Cardiac muscle cell (in vitro differentiated cells and primary cell): ENCODE results near the gene NFATC1. TPM values are rescaled to one million over a fixed set of nuclear protein-coding genes. Genes with fewer than 3 reads are reported as not detected.

ENCODE experiments used
- DNase-seq, 2 donors: peaks; one replicate each; pipeline versions ENCODE4 v3.0.0 to v3.0.0-alpha.2; 2010 to 2017; ENCODE audit warnings: low read depth in 1 of 2, low spot score in 1 of 2
- H3K27ac ChIP-seq: fragments of 200-600 bp; sonication (generic); 2 replicates; pipeline ENCODE4 v1.5.1; 2016
- H3K27me3 ChIP-seq: fragments of 200-600 bp; sonication (generic); 2 replicates; pipeline ENCODE4 v1.6.0; 2016; ENCODE audit warnings: control low read depth
- H3K36me3 ChIP-seq: fragments of 200-600 bp; sonication (generic); 2 replicates; pipeline ENCODE4 v1.5.1; 2016; ENCODE audit warnings: control low read depth
- H3K4me1 ChIP-seq: fragments of 200-600 bp; sonication (generic); 2 replicates; pipeline ENCODE4 v1.8.1; 2017; ENCODE audit warnings: low read depth, mild to moderate bottlenecking, mixed run types
- H3K4me3 ChIP-seq: fragments of 200-600 bp; sonication (generic); 2 replicates; pipeline ENCODE4 v1.5.1; 2016; ENCODE audit warnings: mild to moderate bottlenecking
- H3K9me3 ChIP-seq: fragments of 200-600 bp; sonication (generic); 2 replicates; pipeline ENCODE4 v1.5.1; 2017; ENCODE audit warnings: low read depth, mild to moderate bottlenecking, control low read depth
- polyA plus RNA-seq: library from polyadenylated mRNA; unstranded; fragments of >200 nt; fragmentation: Nextera tagmentation; extraction: Ambion mirVana; gene quantifications from 2 replicates; pipeline ENCODE4 v1.2.1, GENCODE V29; 2016
- total RNA-seq: library from RNA; depleted of rRNA; stranded (reverse); fragments of >200 nt; gene quantifications from 2 replicates; pipeline ENCODE4 v1.2.3, GENCODE V29; 2016
- TF ChIP-seq, protein P1 (sequence below): IDR thresholded peaks from 2 replicates; pipeline ENCODE4 v1.5.1; 2012; ENCODE audit warnings: low read depth, mild to moderate bottlenecking, low read length

The NFATC1 gene
- total and polyA plus RNA-seq, 2 experiments from 2014 or later = 10.8 to 11.7 TPM

DNA sequence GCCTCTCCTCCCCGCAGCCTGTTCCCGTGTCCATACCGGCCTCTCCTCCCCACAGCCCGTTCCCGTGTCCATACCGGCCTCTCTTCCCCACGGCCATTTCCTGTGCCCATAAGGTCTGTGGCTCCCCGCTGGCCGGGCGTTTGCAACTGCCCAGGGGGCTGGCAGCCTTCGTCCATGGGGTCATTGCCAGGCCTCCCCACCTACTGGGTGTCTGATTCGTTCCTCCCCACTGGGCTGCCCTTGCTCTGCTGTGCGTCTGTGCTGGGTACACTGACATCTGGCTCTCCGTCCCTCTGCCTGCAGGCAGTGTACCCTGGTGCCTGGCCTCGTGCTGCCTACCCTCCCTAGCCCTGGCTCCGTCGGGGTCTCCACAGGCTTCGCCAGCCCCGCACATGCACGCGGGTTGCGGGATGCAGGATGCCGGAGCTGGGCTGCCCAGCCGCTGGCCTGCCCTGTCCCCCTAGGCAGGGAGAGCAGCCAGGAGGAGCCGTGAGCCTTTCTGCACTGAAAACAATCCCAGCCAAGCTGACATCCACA lies 67.8 kb downstream of the NFATC1 start:
- TF ChIP-seq, protein P1, sequence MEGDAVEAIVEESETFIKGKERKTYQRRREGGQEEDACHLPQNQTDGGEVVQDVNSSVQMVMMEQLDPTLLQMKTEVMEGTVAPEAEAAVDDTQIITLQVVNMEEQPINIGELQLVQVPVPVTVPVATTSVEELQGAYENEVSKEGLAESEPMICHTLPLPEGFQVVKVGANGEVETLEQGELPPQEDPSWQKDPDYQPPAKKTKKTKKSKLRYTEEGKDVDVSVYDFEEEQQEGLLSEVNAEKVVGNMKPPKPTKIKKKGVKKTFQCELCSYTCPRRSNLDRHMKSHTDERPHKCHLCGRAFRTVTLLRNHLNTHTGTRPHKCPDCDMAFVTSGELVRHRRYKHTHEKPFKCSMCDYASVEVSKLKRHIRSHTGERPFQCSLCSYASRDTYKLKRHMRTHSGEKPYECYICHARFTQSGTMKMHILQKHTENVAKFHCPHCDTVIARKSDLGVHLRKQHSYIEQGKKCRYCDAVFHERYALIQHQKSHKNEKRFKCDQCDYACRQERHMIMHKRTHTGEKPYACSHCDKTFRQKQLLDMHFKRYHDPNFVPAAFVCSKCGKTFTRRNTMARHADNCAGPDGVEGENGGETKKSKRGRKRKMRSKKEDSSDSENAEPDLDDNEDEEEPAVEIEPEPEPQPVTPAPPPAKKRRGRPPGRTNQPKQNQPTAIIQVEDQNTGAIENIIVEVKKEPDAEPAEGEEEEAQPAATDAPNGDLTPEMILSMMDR = no peak
- DNase-seq = no peak
- peaks cover 18% of the 10 kb centered on the region for H3K4me1 ChIP-seq
- H3K36me3 ChIP-seq = no peaks in the 10 kb centered on the region
- no peak overlapping the region for H3K4me3 ChIP-seq
- H3K27ac ChIP-seq = no peak overlapping the region
- H3K9me3 ChIP-seq = no peaks in the 10 kb centered on the region
- no peaks in the 10 kb centered on the region for H3K27me3 ChIP-seq

DNA sequence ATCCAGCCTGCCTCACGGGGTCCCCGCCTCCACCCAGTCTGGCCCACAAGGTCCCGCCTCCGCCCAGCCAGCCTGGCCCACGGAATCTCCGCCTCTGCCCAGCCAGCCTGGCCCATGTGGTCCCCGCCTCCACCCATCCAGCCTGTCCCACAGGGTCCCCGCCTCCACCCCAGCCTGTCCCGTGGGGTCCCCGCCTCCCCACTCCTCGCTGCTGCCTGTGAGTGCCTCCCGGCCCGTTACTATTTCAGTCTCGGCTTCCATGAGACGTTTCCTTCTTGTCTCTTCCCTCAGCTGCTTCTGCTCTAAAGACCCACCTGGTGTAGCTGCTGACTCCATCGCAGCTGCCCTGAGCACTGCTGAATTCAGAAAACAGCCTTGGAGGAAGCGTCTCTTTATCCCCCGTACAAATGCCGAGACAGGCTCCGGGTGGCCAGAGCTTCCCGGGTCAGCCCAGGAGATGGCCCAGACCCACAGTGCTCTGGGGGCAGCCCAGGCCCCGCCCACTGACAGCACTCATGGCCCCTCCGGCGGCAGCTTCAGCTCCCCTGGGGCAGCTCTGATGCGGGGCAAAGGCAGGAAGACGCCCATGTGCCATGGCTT lies 69.8 kb downstream of the NFATC1 start:
- H3K27ac ChIP-seq = peak overlapping the region; percentile 78
- H3K27me3 ChIP-seq = no peaks in the 10 kb centered on the region
- no peak overlapping the region for H3K4me3 ChIP-seq
- TF ChIP-seq, protein P1 = no peak
- no peaks in the 10 kb centered on the region for H3K9me3 ChIP-seq
- peaks cover 12% of the 10 kb centered on the region for H3K4me1 ChIP-seq
- DNase-seq = peak in 1 of 2 donors; percentile 65
- no peaks in the 10 kb centered on the region for H3K36me3 ChIP-seq

DNA sequence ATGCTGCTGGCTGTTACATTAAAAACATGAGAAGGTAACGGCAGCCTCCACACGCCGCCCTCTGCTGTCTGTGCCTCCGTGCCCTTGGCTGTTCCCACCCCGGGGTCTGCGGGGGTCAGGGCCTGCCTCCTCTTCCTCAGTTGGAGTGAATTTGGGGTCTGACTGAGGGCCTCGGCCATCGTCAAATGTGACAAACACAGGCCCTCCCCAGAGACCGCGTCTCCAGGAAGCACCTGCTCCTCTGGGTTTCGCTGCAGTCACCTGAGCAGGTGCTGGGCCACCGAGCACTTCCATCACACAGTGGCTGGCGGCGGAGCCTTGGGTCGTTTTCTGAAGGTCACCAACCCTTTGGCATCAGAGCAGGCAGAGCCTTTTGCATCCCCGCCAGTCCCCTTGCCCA lies 70.9 kb downstream of the NFATC1 start:
- Histone ChIP-seq H3K9me3 (no peaks in the 10 kb centered on the region), H3K27me3 (no peaks in the 10 kb centered on the region), H3K4me1 (peaks cover 12% of the 10 kb centered on the region), H3K36me3 (no peaks in the 10 kb centered on the region), H3K4me3 (no peak overlapping the region), H3K27ac (no peak overlapping the region)
- no peak for DNase-seq
- TF ChIP-seq, protein P1 = no peak

DNA sequence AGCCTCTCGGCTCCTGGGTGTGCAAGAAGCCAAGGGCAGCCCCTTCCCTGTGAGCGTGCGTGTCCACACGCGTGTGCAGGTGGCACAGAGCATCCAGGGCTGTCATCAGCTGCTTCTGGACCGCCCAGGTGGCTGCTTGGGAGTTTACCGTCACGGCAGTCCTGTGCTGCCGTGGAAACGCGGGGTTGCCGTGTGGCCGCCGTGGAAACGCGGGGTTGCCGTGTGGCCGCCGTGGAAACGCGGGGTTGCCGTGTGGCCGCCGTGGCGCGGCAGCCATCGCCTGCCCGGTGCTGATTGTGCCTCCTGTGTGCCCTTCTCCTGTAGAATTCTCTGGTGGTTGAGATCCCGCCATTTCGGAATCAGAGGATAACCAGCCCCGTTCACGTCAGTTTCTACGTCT lies 71.4 kb downstream of the NFATC1 start:
- TF ChIP-seq, protein P1 = no peak
- Histone ChIP-seq H3K4me1 (peaks cover 12% of the 10 kb centered on the region), H3K27ac (no peak overlapping the region), H3K36me3 (no peaks in the 10 kb centered on the region), H3K9me3 (no peaks in the 10 kb centered on the region), H3K27me3 (no peaks in the 10 kb centered on the region), H3K4me3 (no peak overlapping the region)
- no peak for DNase-seq

DNA sequence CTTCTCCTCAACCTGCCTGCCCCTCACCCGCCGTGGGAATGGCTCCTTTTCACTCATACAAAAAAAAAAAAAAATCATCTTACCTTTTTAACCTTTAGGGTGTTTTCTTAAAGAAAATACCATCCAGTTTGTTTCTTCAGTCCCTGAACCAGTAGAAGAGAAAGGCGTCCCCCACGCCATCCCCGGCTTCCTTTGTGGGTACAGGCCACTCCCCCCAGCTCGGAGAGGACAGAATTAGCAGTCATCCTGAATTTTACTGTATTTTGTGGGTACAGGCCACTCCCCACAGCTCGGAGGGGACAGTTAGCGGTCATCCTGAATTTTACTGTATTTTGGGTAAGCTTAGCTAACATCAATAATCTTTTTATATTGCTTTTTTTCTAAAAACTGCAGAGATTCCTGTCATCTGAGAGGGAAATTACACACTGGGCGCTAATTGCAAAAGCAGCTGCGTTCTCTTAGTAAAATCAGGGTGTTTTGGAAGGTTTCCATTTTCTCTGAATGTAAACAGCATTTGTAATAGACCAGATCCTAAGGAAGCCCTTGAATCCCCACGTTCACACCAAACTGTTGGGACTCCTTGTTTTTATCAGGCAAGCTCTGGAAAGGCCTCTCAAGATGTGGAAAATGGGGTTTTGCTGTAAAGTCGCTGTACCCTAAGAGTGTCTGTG lies 72.5 kb downstream of the NFATC1 start:
- Histone ChIP-seq H3K36me3 (no peaks in the 10 kb centered on the region), H3K4me1 (peaks cover 12% of the 10 kb centered on the region), H3K4me3 (no peak overlapping the region), H3K27me3 (no peaks in the 10 kb centered on the region), H3K27ac (no peak overlapping the region), H3K9me3 (no peaks in the 10 kb centered on the region)
- TF ChIP-seq, protein P1 = no peak
- no peak for DNase-seq
